Suprapubic skin (tissue), 3 donors: ENCODE data around the gene LILRA6.
"Not testable (repeated sequence)": the region's sequence is repeated elsewhere in the genome, so short reads cannot be mapped to it uniquely, and the experiment has no call there.

Experiments
- POLR2AphosphoS5 ChIP-seq, 3 donors: sonication (generic); formaldehyde crosslinking; IDR thresholded peaks; one replicate each; pipeline ENCODE4 v1.6.1; 2017; ENCODE audit warnings: antibody characterized with exemption in 3 of 3
- TF ChIP-seq, protein P1 (sequence below), 2 donors: fragments of 200-600 bp in 1 of 2; fragments of 450-650 bp in 1 of 2; sonication (generic) in 1 of 2; IDR thresholded peaks; one replicate each; pipeline ENCODE4 v1.5.1; 2016 to 2019; ENCODE audit warnings: antibody characterized with exemption in 2 of 2, mild to moderate bottlenecking in 1 of 2, moderate library complexity in 1 of 2

GRCh38 chr19:54281729-54282075 lies 39.1 kb upstream of the LILRA6 start:
- TF ChIP-seq POLR2AphosphoS5 (IDR thresholded peaks at IDR 0.05): not testable (repeated sequence)
- TF ChIP-seq, protein P1, sequence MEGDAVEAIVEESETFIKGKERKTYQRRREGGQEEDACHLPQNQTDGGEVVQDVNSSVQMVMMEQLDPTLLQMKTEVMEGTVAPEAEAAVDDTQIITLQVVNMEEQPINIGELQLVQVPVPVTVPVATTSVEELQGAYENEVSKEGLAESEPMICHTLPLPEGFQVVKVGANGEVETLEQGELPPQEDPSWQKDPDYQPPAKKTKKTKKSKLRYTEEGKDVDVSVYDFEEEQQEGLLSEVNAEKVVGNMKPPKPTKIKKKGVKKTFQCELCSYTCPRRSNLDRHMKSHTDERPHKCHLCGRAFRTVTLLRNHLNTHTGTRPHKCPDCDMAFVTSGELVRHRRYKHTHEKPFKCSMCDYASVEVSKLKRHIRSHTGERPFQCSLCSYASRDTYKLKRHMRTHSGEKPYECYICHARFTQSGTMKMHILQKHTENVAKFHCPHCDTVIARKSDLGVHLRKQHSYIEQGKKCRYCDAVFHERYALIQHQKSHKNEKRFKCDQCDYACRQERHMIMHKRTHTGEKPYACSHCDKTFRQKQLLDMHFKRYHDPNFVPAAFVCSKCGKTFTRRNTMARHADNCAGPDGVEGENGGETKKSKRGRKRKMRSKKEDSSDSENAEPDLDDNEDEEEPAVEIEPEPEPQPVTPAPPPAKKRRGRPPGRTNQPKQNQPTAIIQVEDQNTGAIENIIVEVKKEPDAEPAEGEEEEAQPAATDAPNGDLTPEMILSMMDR (IDR thresholded peaks at IDR 0.05): not testable (repeated sequence)
